Measurements from ENCODE around the gene ABCC6. TPM values are rescaled to one million over a fixed set of nuclear protein-coding genes. Genes with fewer than 3 reads are reported as not detected.
"Not testable (repeated sequence)": the region's sequence is repeated elsewhere in the genome, so short reads cannot be mapped to it uniquely, and the experiment has no call there.

The ABCC6 gene
- total and polyA plus RNA-seq, 8 donors = 10.8 to 30.6 (median 15.7) TPM

- intact Hi-C loops (cut with DNase I); FAIRE-seq; H3K27ac ChIP-seq; H3K4me3 ChIP-seq; H3K9me3 ChIP-seq; H3K4me1 ChIP-seq; H3K36me3 ChIP-seq; H3K27me3 ChIP-seq: not testable (repeated sequence)
- TF ChIP-seq, protein P1, sequence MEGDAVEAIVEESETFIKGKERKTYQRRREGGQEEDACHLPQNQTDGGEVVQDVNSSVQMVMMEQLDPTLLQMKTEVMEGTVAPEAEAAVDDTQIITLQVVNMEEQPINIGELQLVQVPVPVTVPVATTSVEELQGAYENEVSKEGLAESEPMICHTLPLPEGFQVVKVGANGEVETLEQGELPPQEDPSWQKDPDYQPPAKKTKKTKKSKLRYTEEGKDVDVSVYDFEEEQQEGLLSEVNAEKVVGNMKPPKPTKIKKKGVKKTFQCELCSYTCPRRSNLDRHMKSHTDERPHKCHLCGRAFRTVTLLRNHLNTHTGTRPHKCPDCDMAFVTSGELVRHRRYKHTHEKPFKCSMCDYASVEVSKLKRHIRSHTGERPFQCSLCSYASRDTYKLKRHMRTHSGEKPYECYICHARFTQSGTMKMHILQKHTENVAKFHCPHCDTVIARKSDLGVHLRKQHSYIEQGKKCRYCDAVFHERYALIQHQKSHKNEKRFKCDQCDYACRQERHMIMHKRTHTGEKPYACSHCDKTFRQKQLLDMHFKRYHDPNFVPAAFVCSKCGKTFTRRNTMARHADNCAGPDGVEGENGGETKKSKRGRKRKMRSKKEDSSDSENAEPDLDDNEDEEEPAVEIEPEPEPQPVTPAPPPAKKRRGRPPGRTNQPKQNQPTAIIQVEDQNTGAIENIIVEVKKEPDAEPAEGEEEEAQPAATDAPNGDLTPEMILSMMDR (IDR thresholded peaks at IDR 0.05) = peak in 1 of 4 donors; percentile 13
- WGBS, 2 donors = 20 to 25% methylated on average over 1 to 2 of the region's 2 CpGs
- ATAC-seq (peak; percentile 21 to 58 (median 56)), DNase-seq (peak in 1 of 6 donors; percentile 27)
Observed at GRCh38 chr16:16257301-16257923, 34.1 kb upstream of the ABCC6 start.

DNA sequence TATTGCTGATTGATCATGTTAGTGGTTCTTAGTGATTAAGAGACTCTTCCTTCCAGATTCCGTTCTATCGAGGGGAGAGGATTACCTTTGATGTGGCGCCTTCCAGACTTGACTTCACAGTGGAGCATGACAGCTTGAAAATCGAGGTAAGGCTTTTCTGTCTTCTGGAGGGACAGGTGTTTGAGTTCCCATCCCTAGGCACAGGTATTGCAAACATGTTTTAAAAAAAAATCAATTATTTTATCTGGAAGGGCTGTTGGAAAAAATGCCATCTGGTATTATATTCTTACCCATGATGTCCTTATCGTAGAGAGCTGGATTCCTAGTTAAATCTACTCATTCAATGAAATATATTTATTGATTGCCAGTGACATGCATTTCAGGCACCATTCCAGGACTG, 29.1 kb upstream of the ABCC6 start:
- H3K4me1 ChIP-seq; H3K4me3 ChIP-seq; H3K9me3 ChIP-seq; H3K36me3 ChIP-seq; H3K27me3 ChIP-seq; FAIRE-seq; DNase-seq; intact Hi-C loops (cut with DNase I): not testable (repeated sequence)
- H3K27ac ChIP-seq = peak overlapping the region in 1 of 4 donors; percentile 33
- no CpG with 5 or more reads among the region's 5 CpGs for WGBS, 2 donors
- ATAC-seq = peak; percentile 66 to 75 (median 71)

- intact Hi-C loops (cut with DNase I); H3K27me3 ChIP-seq; H3K9me3 ChIP-seq; DNase-seq; H3K36me3 ChIP-seq; H3K4me1 ChIP-seq; H3K4me3 ChIP-seq; FAIRE-seq: not testable (repeated sequence)
- WGBS, 2 donors = 43 to 44% methylated on average over 3 of the region's 7 CpGs
- ATAC-seq = peak; percentile 49 to 65 (median 64)
- peak overlapping the region in 2 of 4 donors; percentile 57 to 63 for H3K27ac ChIP-seq
Observed at GRCh38 chr16:16249621-16250330, 26.5 kb upstream of the ABCC6 start.

- ATAC-seq; H3K4me1 ChIP-seq; H3K4me3 ChIP-seq; H3K27ac ChIP-seq; H3K36me3 ChIP-seq; FAIRE-seq; H3K27me3 ChIP-seq; H3K9me3 ChIP-seq; intact Hi-C loops (cut with DNase I); DNase-seq: not testable (repeated sequence)
- WGBS, 2 donors = no CpG with 5 or more reads among the region's 3 CpGs
Observed at GRCh38 chr16:16247439-16247838, 24.1 kb upstream of the ABCC6 start.

GRCh38 chr16:16246578-16247262, 23.4 kb upstream of the ABCC6 start:
- intact Hi-C loops (cut with DNase I); FAIRE-seq; H3K27me3 ChIP-seq; H3K27ac ChIP-seq; H3K36me3 ChIP-seq; DNase-seq; H3K4me3 ChIP-seq; H3K4me1 ChIP-seq; H3K9me3 ChIP-seq: not testable (repeated sequence)
- 34 to 35% methylated on average over 3 to 4 of the region's 8 CpGs for WGBS, 2 donors
- peak in 2 of 4 donors; percentile 17 to 20 for ATAC-seq

DNA sequence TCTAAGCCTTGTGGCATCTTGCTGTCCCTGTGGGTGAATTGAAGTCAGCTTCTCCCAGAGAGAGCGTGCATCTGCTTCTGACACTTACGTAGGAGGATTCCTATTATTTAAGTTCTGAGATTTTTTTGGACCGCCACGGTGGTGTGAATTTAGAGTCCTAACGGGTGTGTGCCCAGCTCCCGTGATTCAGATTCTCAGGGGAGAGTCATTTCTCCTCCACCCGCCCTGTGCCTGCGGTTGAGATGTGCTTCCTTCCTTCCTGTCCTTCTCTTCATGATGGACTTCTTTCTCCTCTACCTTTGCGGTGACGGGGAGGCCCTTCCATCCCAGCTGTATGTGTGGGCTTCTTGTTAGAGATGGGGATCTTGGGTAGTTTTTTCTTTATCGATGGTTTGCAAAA, 20.6 kb upstream of the ABCC6 start:
- FAIRE-seq; H3K27me3 ChIP-seq; ATAC-seq; intact Hi-C loops (cut with DNase I); H3K9me3 ChIP-seq; H3K27ac ChIP-seq; DNase-seq; H3K4me3 ChIP-seq; H3K4me1 ChIP-seq; H3K36me3 ChIP-seq: not testable (repeated sequence)
- WGBS, 2 donors = 95 to 97% methylated on average over 8 to 10 of the region's 11 CpGs

- H3K9me3 ChIP-seq; ATAC-seq; H3K27ac ChIP-seq; intact Hi-C loops (cut with DNase I); H3K27me3 ChIP-seq; H3K36me3 ChIP-seq; DNase-seq; H3K4me3 ChIP-seq; FAIRE-seq; H3K4me1 ChIP-seq: not testable (repeated sequence)
- 61 to 63% methylated on average over 2 to 4 of the region's 4 CpGs for WGBS, 2 donors
Observed at GRCh38 chr16:16240667-16241066, 17.4 kb upstream of the ABCC6 start.

- H3K9me3 ChIP-seq; ATAC-seq; intact Hi-C loops (cut with DNase I); H3K4me3 ChIP-seq; H3K36me3 ChIP-seq; H3K27ac ChIP-seq; H3K4me1 ChIP-seq; DNase-seq; FAIRE-seq; H3K27me3 ChIP-seq: not testable (repeated sequence)
- WGBS, 2 donors = 76 to 78% methylated on average over 5 of the region's 5 CpGs
Observed at GRCh38 chr16:16237738-16238137, 14.4 kb upstream of the ABCC6 start.

GRCh38 chr16:16237071-16237470, 13.8 kb upstream of the ABCC6 start:
- WGBS, 2 donors = 51 to 62% methylated on average over 6 of the region's 6 CpGs
- intact Hi-C loops (cut with DNase I); H3K4me1 ChIP-seq; FAIRE-seq; H3K4me3 ChIP-seq; H3K27me3 ChIP-seq; H3K9me3 ChIP-seq; DNase-seq; H3K36me3 ChIP-seq; ATAC-seq: not testable (repeated sequence)
- H3K27ac ChIP-seq = peak overlapping the region in 1 of 4 donors; percentile 44

- H3K4me1 ChIP-seq; H3K27ac ChIP-seq; H3K36me3 ChIP-seq; FAIRE-seq; DNase-seq; H3K9me3 ChIP-seq; intact Hi-C loops (cut with DNase I); H3K27me3 ChIP-seq: not testable (repeated sequence)
- ATAC-seq = peak; percentile 22 to 56 (median 42)
- WGBS, 2 donors = no CpG with 5 or more reads among the region's 39 CpGs
- peak overlapping the region in 1 of 4 donors; percentile 22 for H3K4me3 ChIP-seq
Observed at GRCh38 chr16:16232692-16233061, 9.4 kb upstream of the ABCC6 start.

- H3K4me1 ChIP-seq; H3K9me3 ChIP-seq; H3K36me3 ChIP-seq; H3K27me3 ChIP-seq; FAIRE-seq; DNase-seq; intact Hi-C loops (cut with DNase I): not testable (repeated sequence)
- 1 to 3% methylated on average over 10 to 11 of the region's 24 CpGs for WGBS, 2 donors
- H3K4me3 ChIP-seq = peak overlapping the region in 2 of 4 donors; percentile 31 to 39
- H3K27ac ChIP-seq = peak overlapping the region in 2 of 4 donors; percentile 28 to 30
- peak; percentile 57 to 65 (median 62) for ATAC-seq
Observed at GRCh38 chr16:16223662-16224241, 458 bp upstream of the ABCC6 start.

Measured in pancreas (tissue), 10 donors.